Activated CD8-positive, alpha-beta memory T cell treated with anti-CD3 and anti-CD28 coated beads for 4 hours (primary cell): ENCODE data around the gene NEURL1.

Experiments
- DNase-seq, 2 donors: peaks; one replicate each; pipeline ENCODE4 v3.0.0-alpha.2; 2020; ENCODE audit warnings: low read depth in 2 of 2

The NEURL1 gene

DNA sequence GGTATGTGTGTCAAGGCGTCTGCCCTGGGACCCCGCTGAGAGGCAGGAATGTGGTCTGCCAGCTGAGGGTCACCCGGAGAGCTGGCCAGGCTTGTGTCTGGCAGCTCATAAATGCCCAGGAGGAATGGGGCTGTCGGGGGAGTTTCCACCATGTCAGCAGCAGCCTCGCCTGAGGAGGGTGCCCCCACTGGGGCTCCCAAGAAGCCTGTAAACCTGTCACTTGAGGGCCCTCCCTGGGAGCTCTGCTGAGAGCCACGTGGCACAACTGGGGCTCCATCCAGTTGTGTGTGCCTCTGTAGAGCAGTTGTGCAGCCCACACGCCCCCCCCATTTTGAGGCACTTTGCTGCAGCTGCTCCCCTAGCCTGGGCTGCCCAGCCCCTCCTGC lies 70.6 kb downstream of the NEURL1 start:
- no peak for DNase-seq

- no peak for DNase-seq
These were observed 71.4 kb downstream of the NEURL1 start for GRCh38 chr10:103564776-103565520.

DNA sequence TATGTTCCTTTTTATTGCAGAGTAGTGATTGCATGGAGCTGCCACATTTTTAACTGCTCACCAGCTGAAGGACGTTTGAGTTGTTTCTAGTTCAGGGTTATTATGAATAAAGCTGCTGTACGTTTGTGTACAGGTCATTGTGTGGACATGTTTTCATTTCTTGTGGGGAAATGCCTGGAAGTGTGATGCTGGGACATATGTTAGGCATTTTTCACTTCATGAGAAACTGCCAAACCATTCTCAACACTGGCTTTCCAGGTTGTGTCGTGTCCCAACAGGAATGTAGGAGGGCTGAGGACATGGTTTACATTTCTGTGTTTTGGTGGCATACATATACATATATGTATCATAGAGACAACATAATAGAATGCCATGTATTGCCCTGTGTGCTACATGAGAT lies 73.0 kb downstream of the NEURL1 start:
- DNase-seq: no peak

- DNase-seq: no peak
These were observed 75.0 kb downstream of the NEURL1 start for GRCh38 chr10:103568505-103568904.

GRCh38 chr10:103569896-103570295 lies 76.4 kb downstream of the NEURL1 start:
- DNase-seq: no peak

- no peak for DNase-seq
These were observed 77.5 kb downstream of the NEURL1 start for GRCh38 chr10:103570844-103571655.

DNA sequence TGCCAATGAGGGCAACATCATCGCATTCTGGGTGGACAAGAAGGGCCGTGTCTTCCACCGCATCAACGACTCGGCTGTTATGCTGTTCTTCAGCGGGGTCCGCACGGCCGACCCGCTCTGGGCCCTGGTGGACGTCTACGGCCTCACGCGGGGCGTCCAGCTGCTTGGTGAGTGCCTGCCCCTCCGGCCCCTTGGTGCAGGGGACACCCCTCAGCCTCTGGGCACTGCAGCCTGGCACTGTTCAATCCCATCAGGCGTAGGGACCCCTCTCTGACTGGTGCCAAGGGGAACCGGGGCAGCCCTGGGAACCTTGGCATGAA lies 78.1 kb downstream of the NEURL1 start:
- DNase-seq: no peak

- DNase-seq: no peak
These were observed 79.1 kb downstream of the NEURL1 start for GRCh38 chr10:103572347-103573204.

DNA sequence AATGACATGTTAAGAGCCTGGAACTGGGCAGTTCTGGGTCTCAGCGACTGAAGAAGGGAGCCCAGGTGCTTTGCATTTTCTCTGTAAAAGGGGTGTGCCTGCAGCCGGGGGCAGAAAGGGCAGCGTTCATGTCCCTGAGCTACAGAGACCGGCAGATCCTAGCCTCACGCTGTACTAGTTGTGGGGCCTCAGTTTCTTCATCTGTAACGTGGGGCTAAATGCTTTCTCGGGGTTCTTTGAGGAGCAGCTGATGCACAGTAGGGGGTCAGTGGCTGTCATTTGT lies 79.6 kb downstream of the NEURL1 start:
- DNase-seq: no peak

- no peak for DNase-seq
These were observed 80.9 kb downstream of the NEURL1 start for GRCh38 chr10:103574097-103575061.

GRCh38 chr10:103575416-103576075 lies 82.0 kb downstream of the NEURL1 start:
- no peak for DNase-seq

DNA sequence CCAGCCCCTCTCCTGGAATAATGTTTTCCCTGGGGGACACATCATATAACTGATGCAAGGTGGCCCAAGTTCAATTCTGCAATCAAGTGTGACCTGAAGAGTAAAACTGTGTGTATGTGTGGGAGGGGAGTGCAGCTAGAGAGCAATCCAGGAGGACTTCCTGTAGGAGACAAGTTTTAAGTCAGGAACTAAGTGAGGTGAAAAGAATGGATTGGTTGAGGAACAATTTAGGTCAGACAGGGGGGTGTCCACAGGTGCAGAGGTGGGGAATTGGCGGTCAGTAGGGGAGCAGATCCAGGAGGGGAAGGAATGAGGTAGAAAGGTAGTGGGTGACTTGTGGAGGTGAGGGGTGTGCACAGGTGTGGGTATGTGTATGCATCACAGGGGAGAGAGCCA lies 82.6 kb downstream of the NEURL1 start:
- DNase-seq: no peak

GRCh38 chr10:103576862-103577261 lies 83.4 kb downstream of the NEURL1 start:
- DNase-seq: no peak

DNA sequence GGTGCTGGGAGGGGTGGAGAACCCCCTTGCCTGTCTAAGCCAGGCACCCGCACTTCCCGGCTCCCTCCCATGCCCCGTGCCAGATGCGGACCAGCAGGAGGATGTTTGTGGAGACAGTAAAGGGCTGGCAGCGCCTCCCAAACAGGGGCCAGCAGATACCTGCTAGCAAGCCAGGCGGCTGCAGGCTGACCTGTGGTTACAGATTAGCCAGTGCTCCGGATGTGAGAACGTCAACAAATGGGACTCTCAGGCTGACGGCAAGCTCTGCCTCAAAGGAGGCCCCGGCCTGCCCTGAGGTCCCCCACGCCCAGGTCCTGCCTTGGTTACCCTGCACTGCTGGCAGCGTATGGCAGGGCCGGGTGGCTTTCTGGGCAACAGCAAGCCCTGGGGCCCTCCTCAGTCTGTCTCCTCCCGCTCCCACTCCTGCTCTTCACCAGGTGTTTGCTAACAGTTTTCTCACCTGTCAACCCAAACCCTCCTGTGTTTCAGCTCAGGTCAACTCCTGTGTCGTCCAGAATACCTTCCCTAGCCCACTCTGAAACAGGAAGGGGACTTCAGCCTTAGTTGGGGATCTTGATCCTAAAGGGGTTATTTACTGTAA lies 85.4 kb downstream of the NEURL1 start:
- DNase-seq: no peak

DNA sequence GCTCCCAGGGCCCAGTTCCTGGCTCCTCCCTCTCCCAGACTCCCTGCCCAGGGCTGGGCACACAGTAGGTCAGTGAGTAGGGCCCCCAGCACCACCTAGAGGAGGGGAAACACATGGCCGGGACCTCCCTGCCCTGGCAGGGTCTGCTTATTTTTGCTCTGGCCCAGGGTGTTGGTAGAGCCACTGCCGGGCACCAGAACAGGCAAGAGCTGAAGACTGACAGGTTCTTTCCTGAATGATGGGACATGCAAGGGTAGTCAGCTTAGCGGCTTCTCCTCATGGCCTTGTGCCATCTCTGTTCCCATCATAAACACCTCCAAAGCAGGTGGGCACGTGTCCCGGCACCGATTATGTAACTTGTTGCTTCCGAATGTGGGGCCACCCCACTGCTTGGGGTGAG lies 86.5 kb downstream of the NEURL1 start:
- no peak for DNase-seq

DNA sequence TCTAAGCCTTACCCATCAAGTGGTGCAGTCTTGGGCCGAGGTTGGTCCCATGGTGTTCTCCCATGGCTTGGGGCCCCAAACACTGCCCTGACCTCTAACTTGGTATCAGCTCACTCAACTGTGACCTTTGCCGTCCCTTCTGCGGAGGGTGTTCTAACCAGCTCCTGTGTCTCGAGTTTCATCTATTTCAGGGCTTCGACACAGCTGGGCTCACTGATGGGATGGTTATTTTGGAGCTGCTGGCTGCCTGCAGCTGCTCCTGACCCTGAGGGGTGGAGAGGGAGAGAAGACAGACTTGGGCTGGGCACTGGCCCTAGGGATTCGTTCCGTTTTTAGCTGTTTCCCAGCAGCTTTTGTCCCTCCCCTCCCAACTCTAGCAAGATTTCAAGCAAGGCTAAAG lies 86.9 kb downstream of the NEURL1 start:
- DNase-seq: no peak

GRCh38 chr10:103581499-103581898 lies 88.0 kb downstream of the NEURL1 start:
- no peak for DNase-seq

DNA sequence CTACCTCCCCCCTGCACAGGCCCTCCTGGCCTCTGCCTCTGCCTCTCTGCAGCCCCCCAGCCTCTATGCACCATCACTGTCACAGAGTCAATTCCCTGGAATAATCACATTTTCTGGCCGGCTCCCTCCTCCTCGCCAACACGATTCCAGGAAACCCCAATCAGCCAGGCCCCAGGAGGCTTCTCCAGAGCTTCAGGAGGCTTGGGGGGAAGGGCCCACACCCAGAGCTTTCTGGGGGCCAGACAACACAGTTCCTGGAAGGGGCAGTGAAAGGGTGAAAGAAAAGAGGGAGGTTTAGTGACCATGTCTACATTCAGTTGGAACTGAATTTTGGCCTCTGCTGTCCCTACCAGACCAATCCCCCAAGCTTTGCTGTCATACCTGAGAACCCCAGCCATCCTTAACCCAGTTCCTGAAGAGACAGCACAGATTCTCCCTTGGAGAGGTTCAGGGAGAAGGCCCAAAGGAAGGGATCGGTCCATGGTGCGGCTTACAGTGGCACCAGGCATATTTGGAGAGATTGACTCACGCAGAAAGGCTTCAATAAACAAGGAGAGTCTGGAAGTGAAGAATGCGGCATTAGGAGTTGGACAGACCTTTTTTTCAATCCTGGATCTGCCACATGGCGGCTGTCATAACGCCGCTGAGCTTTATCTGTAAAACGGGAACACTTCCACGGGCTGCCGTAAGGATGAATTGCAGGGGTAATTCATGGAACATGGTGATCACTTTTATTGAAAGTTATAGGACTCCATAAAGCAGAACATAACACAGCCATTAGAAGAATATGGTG lies 89.0 kb downstream of the NEURL1 start:
- no peak for DNase-seq

DNA sequence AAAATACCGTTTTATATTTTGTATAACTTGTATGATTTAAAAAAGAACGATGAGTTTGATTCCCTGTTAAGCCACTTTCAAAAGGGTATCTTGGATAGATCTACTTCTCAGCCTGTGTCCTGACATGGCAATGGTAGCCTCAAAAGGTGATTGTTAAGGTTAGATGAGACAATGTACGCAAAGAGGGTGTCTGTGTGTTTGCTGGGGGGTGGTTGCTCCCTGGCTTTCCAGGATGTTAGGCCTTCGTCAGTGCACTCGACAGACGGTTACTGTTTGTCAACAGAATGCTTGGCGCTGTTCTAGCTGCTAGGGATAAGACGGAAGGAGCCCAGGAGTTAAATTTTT lies 90.3 kb downstream of the NEURL1 start:
- DNase-seq: no peak
